Stimulated activated CD8-positive, alpha-beta memory T cell treated with anti-CD3 and anti-CD28 coated beads, Interleukin-4, amount 100 ng/mL, for 1 hour (primary cell): ENCODE data around the gene SUSD4.

Source experiments
- DNase-seq, 2 donors: peaks; one replicate each; pipeline ENCODE4 v3.0.0-alpha.2; 2020; ENCODE audit warnings: low read depth in 2 of 2, low spot score in 1 of 2

Gene SUSD4

DNA sequence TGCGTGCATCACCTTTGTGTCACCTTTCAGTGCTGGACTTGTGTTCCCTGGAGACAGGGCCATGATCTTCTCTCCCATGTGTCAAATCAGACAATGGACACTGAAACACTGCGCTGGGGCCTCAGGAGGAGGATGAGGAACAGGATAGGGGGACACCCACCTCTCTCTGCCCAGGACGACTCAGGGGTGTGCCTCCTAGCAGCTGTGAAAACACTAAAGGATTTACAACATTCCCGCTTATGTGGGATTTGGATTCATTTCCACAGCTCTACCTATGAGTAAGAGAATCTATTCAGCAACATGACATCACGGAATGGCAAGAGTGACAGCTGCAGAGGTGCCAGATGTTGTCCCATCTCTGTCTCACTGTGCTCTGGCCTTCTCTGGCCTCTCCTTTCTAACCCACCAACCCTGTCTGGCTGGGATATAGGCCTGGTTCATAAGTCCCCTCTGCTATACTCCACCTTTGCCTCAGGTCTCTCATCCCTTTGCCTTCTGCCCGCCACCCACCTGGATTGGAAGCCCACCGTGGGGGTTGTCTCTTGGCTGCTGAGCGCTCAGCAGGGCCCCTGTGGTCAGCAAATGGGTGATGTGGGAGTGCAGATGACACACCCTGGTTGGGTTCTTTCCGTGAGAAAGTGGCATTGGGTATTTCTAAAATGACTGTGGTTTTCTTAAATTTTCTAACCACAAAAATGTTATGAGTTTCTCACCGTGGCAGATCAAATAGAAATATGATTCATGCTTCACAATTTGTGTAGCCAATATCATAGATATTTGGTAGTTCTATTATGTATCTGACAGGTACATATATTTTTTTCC lies 173.9 kb downstream of the SUSD4 start:
- peak in 1 of 2 donors; percentile 31 for DNase-seq

DNA sequence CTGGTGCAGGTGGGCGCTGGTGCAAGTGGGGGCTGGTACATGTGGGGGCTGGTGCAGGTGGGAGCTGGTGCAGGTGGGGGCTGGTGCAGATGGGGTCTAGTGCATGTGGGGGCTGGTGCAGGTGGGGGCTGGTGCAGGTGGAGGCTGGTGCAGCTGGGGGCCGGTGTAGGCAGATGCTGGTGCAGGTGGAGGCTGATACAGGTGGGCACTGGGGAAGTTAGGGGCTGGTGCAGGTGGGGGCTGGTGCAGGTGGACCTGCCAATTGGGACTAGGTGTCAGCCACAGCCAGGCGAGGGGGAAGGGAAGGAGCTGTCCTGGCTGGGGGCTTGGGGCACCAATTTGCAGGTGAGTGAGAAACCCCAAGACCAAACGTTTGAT lies 174.5 kb downstream of the SUSD4 start:
- no peak for DNase-seq

DNA sequence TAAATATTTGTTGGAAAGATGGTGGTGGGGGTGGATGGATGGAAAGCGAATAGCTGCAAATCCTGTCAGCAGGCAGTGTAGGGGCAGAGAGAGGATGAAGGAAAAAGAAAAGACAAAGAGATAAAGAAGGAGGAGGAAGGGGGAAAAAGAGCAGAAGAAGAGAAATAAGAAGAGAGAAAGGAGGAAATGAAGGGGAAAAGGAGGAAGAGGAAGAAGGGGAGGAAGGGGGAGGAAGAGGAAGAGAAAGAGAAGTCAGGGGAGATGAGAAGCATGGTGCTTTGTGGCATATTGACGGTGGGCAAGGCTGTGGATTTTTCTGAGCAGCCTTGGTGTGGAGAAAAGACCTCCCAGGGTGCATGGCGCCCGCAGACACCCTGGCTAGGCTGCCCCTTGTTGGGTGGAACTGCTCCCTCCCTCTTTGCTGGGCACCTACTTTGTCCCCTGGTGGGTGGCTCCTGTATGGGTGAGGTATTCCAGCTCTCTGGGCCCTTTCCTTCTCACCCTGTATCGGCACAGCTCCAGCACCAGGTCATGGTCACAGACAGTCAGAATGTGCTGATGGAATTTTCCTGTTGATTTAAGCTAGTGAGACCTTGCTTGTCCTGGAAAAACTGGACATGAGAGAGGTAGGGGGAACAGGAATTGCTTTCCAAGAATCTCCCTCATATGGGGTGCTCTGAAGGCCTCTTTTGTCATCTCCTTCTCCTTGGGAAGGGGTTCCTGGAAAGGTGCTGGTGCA lies 175.2 kb downstream of the SUSD4 start:
- DNase-seq, result no peak

DNA sequence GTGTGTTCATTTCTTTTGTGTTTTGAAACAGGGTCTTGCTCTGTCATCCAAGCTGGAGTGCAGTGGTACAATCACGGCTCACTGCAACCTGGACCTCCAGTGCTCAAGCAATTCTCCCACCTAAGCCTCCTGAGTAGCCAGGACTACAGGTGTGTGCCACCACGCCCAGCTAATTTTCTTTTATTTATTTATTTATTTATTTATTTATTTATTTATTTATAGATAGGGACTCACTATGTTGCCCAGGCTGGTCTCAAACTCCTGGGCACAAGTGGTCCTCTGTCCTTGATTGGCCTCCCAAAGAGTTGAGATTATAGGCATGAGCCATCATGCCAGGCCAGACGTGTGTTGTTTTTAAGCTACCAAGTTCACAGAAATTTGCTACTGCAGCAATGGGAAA lies 177.2 kb downstream of the SUSD4 start:
- no peak for DNase-seq

DNA sequence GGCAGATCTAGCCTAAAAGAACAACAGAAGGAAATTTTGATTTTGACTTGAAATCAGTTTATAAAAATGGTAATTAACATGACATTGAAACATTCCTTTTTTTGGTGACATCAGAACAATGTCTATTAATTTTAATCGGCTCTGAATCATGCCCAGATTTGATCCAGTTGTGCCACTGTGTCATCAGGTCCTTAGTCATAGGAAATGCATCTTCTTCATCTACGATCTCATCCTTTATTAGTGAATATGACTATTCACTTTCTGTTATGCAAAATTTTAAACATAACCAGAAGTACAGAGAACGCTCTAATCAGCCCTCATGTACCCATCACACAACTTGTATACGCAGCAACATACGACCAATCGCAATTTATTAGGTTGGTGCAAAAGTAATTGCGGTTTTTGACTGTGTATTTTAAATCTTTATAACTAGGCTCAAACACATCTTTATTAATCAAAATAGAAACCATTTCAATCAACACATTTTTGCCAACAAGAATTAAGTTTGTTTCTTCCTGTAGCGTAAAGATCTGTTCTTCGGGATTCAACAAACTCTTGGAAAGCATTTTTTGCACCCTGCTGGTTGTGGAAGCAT lies 180.6 kb downstream of the SUSD4 start:
- no peak for DNase-seq

DNA sequence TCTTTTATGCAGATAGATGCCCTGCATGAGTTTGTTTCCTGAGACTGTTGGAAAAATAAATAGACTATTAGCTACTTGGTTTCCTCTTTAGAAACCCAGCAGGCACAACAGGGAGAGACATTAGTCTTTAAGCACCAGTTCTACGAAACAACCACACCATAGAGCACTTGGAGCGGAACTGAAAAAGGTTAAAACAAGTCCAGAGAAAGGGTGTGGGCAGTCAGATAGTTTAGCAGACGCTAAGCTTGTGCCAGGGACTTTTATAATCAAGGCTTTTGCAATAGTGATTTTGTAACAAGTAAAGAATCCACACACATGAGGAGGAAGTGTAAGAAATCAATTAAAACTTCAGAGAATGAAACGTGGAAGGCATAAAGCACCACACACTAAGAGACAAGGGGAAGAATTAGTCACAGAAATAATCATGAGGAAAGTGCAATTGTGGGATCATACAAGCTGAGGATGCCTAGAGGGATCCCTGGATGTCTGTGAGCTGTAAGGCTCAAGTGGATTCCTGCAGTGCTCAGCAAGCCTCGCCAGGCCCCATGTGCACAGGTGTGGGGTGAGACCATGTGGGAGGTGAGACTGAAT lies 183.2 kb downstream of the SUSD4 start:
- DNase-seq, result no peak

DNA sequence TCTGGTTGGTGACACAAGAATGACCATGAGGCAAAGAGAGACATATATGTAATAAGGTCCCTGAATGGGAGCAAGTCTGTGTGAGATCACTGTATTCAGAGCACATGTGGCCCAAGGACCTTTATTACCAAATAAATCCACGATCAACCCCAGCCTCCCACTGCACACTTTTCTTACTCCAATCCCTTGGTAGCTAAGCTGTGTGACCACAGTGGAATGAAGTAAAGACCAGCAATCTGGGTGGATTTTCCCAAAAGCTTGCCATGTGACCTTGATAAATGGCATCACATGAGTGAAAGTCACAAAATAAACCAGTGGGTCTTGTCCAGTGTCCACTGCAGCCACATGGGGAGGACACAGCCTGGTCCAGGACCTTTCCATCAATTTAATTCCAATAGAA lies 184.2 kb downstream of the SUSD4 start:
- DNase-seq, result no peak

DNA sequence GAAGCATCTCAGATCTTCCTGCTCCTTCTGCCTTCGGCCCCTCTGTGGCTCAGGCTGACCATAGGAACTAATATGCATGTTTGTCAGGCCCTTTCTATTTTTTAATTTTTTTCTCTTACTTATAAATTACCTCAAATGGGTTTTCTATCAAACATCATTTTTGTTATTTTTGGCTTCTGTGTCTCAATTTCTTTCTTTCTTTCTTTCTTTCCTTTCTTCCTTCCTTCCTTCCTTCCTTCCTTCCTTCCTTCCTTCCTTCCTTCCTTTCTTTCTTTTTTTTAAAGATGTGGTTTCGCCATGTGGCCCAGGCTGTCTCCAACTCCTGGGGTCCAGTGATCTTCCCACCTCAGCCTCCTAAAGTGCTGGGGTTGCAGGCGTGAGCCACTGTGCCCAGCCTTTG lies 184.7 kb downstream of the SUSD4 start:
- DNase-seq, result no peak

DNA sequence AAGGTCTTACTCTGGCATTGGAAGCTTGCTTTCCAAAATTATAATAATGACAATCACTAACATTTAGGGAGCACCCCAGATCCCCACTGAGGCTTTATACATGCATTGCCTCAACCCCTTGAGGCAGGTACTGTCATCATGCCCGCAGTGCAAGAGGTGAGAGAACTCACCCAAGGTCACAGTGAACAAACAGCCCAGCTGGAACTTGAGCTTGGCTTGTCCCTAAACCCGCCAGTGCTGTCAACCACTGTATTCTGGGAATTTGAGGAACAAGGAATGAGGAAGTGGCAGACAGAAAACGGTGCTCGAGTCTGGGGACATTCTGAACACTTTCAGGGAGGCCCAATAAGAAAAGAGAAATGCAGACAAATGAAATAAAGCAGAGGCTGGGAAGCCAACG lies 186.3 kb downstream of the SUSD4 start:
- no peak for DNase-seq

DNA sequence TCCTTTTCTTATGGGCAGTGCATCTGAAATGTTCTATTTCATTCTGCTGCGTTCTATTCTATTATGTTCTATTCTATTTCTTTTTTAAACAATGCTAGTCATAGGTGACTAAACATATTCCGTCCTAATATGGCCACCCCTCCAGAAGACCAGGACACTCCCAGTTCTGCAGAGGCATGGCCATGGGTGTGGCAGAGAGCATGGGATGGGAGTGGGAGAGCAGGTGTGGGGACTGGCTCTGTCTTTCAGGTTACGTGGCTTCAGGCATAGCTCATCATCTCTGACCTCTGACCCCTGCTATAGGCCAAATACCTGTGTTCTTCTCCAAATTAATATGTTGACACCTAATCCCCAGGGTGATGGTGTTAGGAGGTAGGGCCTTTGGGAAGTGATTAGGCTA lies 187.5 kb downstream of the SUSD4 start:
- DNase-seq, result no peak

DNA sequence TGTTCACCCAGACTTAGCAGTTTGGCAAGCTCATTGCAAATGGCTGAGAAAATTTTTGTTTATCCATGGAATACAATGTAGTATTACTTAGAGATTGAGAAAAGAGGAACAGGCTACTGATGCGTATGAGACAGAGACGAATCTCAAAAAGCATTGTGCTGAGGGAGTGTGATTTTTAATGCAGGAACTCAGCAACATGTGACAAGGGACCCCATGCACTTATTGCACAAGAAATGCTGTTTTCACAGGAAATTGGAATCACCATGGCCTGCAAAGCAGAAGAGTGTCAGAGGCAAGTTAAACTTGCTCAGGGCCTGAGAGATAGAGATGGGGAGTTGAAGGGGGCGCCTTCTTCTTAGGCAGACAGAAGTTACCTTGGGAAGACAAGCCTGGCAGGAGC lies 188.3 kb downstream of the SUSD4 start:
- DNase-seq, result no peak

DNA sequence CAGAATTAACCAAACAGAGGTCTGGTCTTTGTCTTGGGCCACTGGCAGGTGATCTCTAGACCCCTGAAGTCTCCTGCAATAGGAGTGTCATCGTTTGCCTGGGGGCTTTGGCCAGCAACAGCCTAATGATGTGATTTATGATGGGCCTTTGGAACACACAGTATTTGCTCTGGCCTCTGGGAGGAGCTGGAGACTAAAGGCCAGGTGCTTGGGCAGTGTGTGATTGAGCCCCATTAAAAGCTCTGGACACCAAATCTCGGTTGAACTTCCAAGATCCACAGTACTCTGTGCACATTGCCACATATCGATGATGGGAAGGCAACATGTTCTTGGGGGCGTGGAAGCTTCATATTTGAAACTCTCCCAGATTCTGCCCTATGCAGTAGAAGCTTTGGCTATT lies 188.9 kb downstream of the SUSD4 start:
- no peak for DNase-seq
